ENCODE data around the gene PRELP. TPM values are rescaled to one million over a fixed set of nuclear protein-coding genes. Genes with fewer than 3 reads are reported as not detected.

The PRELP gene
- 2.2 TPM for polyA plus RNA-seq (2013, experiment 1 of 2)
- polyA plus RNA-seq (2013, experiment 2 of 2), result 2.1 TPM

GRCh38 chr1:203475012-203475981 is at the start of gene PRELP:
Gene PRELP (plus strand): TSS chr1:203475806. CDS start chr1:203483185, 7,379 bp downstream.
- H4K91ac ChIP-seq (ENCODE audit: low read length), result no peak within 1 kb of the TSS
- H3K4me3 ChIP-seq (ENCODE audit: insufficient read depth in 1 of 2, low read depth in 1 of 2, low read length in 2 of 2), result peak within 1 kb of the TSS in 1 of 2 experiments; percentile 70
- H2BK12ac ChIP-seq (ENCODE audit: low read length in 2 of 2), result peak within 1 kb of the TSS in 1 of 2 experiments; percentile 59
- H2BK15ac ChIP-seq (ENCODE audit: low read depth, poor library complexity, severe bottlenecking), result no peak within 1 kb of the TSS
- H3K14ac ChIP-seq (ENCODE audit: low read length in 2 of 2), result peak within 1 kb of the TSS in 1 of 2 experiments; percentile 4
- no peak within 1 kb of the TSS for H3K4ac ChIP-seq (ENCODE audit: low read depth in 1 of 2, low read length in 2 of 2)
- peaks cover under 1% of the 10 kb centered on the region for H3K4me1 ChIP-seq (ENCODE audit: control insufficient read depth, insufficient read depth, low read depth, low read length)
- H3K9ac ChIP-seq (ENCODE audit: low read length), result peak within 1 kb of the TSS; percentile 76
- peaks cover 0 to 69% of the 10 kb centered on the region in 2 experiments for H3K27me3 ChIP-seq (ENCODE audit: control insufficient read depth in 1 of 2, insufficient read depth in 1 of 2, low read length in 2 of 2)
- H3K27ac ChIP-seq (ENCODE audit: low read length, poor library complexity, severe bottlenecking), result no peak within 1 kb of the TSS
- no peaks in the 10 kb centered on the region for H3K36me3 ChIP-seq (ENCODE audit: control insufficient read depth in 1 of 2, insufficient read depth in 2 of 2, low read depth in 1 of 2, low read length in 2 of 2)
- no peak within 1 kb of the TSS for H3K23ac ChIP-seq (ENCODE audit: low read length in 2 of 2)
- H2BK120ac ChIP-seq (ENCODE audit: low read depth, low read length), result no peak within 1 kb of the TSS
- no peak within 1 kb of the TSS for H2BK5ac ChIP-seq (ENCODE audit: low read depth, low read length, poor library complexity, severe bottlenecking)
- no peak within 1 kb of the TSS for H2AK5ac ChIP-seq (ENCODE audit: low read length, severe bottlenecking)
- peak within 1 kb of the TSS in 1 of 2 experiments; percentile 25 for H3K18ac ChIP-seq (ENCODE audit: low read depth in 1 of 2, low read length in 2 of 2)
- H2AFZ ChIP-seq (ENCODE audit: low read depth, low read length), result peak within 1 kb of the TSS; percentile 33
- H3K79me1 ChIP-seq (replicated peaks; ENCODE audit: low read length, poor library complexity, severe bottlenecking), result no peaks in the 10 kb centered on the region
- H3K9me3 ChIP-seq (ENCODE audit: control insufficient read depth, low read length), result no peaks in the 10 kb centered on the region
- no peak for DNase-seq
- no peak within 1 kb of the TSS for H3K4me2 ChIP-seq (ENCODE audit: low read length, poor library complexity, severe bottlenecking)
- peak within 1 kb of the TSS; percentile 68 for H4K8ac ChIP-seq (ENCODE audit: low read length)
- WGBS, result 19% methylated on average over 7 of the region's 8 CpGs

- Histone ChIP-seq H3K36me3 (ENCODE audit: control insufficient read depth in 1 of 2, insufficient read depth in 2 of 2, low read depth in 1 of 2, low read length in 2 of 2) (no peaks in the 10 kb centered on the region), H3K4ac (ENCODE audit: low read depth in 1 of 2, low read length in 2 of 2) (peak overlapping the region in 1 of 2 experiments; percentile 15), H2BK12ac (ENCODE audit: low read length in 2 of 2) (peak overlapping the region; percentile 32 to 64), H3K4me2 (ENCODE audit: low read length, poor library complexity, severe bottlenecking) (no peak overlapping the region), H3K79me1 (replicated peaks; ENCODE audit: low read length, poor library complexity, severe bottlenecking) (no peaks in the 10 kb centered on the region), H3K27ac (ENCODE audit: low read length, poor library complexity, severe bottlenecking) (no peak overlapping the region), H3K9ac (ENCODE audit: low read length) (no peak overlapping the region), H3K27me3 (ENCODE audit: control insufficient read depth in 1 of 2, insufficient read depth in 1 of 2, low read length in 2 of 2) (peaks cover 43 to 72% of the 10 kb centered on the region in 2 experiments), H3K18ac (ENCODE audit: low read depth in 1 of 2, low read length in 2 of 2) (peak overlapping the region in 1 of 2 experiments; percentile 41), H3K14ac (ENCODE audit: low read length in 2 of 2) (no peak overlapping the region), H2BK120ac (ENCODE audit: low read depth, low read length) (peak overlapping the region; percentile 71), H4K91ac (ENCODE audit: low read length) (no peak overlapping the region), H2AK5ac (ENCODE audit: low read length, severe bottlenecking) (no peak overlapping the region), H3K9me3 (ENCODE audit: control insufficient read depth, low read length) (no peaks in the 10 kb centered on the region), H3K4me1 (ENCODE audit: control insufficient read depth, insufficient read depth, low read depth, low read length) (no peaks in the 10 kb centered on the region), H3K4me3 (ENCODE audit: insufficient read depth in 1 of 2, low read depth in 1 of 2, low read length in 2 of 2) (no peak overlapping the region), H2BK15ac (ENCODE audit: low read depth, poor library complexity, severe bottlenecking) (no peak overlapping the region), H3K23ac (ENCODE audit: low read length in 2 of 2) (no peak overlapping the region), H2BK5ac (ENCODE audit: low read depth, low read length, poor library complexity, severe bottlenecking) (no peak overlapping the region), H2AFZ (ENCODE audit: low read depth, low read length) (no peak overlapping the region), H4K8ac (ENCODE audit: low read length) (peak overlapping the region; percentile 45)
- 40% methylated on average over 4 of the region's 5 CpGs for WGBS
- DNase-seq, result peak; percentile 38
These were observed 49.2 kb upstream of the PRELP start for GRCh38 chr1:203426366-203426765.

DNA sequence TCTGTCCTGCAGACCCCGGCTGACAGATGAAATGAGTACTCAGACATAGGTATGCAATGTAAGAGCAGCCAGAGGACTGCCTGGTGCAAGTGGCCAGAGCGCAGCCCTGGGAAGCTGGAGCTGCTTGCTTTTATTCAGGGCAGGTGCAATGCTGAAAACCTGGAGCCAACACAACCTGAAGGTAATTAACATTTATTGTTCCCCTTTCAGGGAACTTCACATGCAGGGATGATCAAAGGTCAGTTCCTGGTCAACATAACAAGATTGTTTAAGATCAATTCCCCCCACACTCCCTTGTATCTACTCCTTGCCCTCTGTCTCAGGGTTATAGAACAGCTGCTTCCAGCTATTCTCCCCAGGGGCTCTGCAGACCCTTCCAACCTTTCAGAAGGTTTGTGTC is 48.7 kb upstream of the PRELP start:
- no peaks in the 10 kb centered on the region for H3K36me3 ChIP-seq (ENCODE audit: control insufficient read depth in 1 of 2, insufficient read depth in 2 of 2, low read depth in 1 of 2, low read length in 2 of 2)
- H3K4me1 ChIP-seq (ENCODE audit: control insufficient read depth, insufficient read depth, low read depth, low read length), result no peaks in the 10 kb centered on the region
- no peak overlapping the region for H3K4ac ChIP-seq (ENCODE audit: low read depth in 1 of 2, low read length in 2 of 2)
- no peak overlapping the region for H3K23ac ChIP-seq (ENCODE audit: low read length in 2 of 2)
- no peak overlapping the region for H4K91ac ChIP-seq (ENCODE audit: low read length)
- 98% methylated on average over 2 of the region's 2 CpGs for WGBS
- peak overlapping the region in 1 of 2 experiments; percentile 66 for H2BK12ac ChIP-seq (ENCODE audit: low read length in 2 of 2)
- no peak overlapping the region for H2BK15ac ChIP-seq (ENCODE audit: low read depth, poor library complexity, severe bottlenecking)
- H3K9ac ChIP-seq (ENCODE audit: low read length), result no peak overlapping the region
- no peak for DNase-seq
- no peak overlapping the region for H3K4me3 ChIP-seq (ENCODE audit: insufficient read depth in 1 of 2, low read depth in 1 of 2, low read length in 2 of 2)
- H3K27me3 ChIP-seq (ENCODE audit: control insufficient read depth in 1 of 2, insufficient read depth in 1 of 2, low read length in 2 of 2), result peaks cover 45 to 74% of the 10 kb centered on the region in 2 experiments
- H4K8ac ChIP-seq (ENCODE audit: low read length), result no peak overlapping the region
- no peaks in the 10 kb centered on the region for H3K79me1 ChIP-seq (replicated peaks; ENCODE audit: low read length, poor library complexity, severe bottlenecking)
- no peak overlapping the region for H2AFZ ChIP-seq (ENCODE audit: low read depth, low read length)
- H3K18ac ChIP-seq (ENCODE audit: low read depth in 1 of 2, low read length in 2 of 2), result no peak overlapping the region
- no peak overlapping the region for H2BK120ac ChIP-seq (ENCODE audit: low read depth, low read length)
- H3K4me2 ChIP-seq (ENCODE audit: low read length, poor library complexity, severe bottlenecking), result no peak overlapping the region
- no peak overlapping the region for H2BK5ac ChIP-seq (ENCODE audit: low read depth, low read length, poor library complexity, severe bottlenecking)
- no peak overlapping the region for H2AK5ac ChIP-seq (ENCODE audit: low read length, severe bottlenecking)
- H3K9me3 ChIP-seq (ENCODE audit: control insufficient read depth, low read length), result no peaks in the 10 kb centered on the region
- H3K27ac ChIP-seq (ENCODE audit: low read length, poor library complexity, severe bottlenecking), result no peak overlapping the region
- H3K14ac ChIP-seq (ENCODE audit: low read length in 2 of 2), result no peak overlapping the region

DNA sequence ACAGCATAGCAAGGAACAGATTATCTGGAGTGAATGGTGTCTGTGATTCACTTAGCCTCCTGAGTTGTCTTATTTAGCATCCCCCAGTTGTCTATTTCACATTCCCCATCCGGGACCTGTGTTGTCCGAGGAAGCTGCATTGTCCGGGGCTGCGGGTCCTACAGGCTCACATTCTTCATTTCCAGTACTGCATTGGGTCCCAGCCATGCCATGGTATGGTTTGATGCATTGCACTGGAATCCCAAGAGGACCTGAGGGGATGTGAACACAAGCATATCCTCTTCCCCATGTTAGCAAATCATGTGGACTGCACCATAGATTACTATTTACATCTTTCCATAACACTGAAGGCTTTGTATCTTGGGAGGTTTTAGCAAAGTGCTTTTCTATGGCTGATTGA is 48.2 kb upstream of the PRELP start:
- H2AFZ ChIP-seq (ENCODE audit: low read depth, low read length), result no peak overlapping the region
- no peaks in the 10 kb centered on the region for H3K36me3 ChIP-seq (ENCODE audit: control insufficient read depth in 1 of 2, insufficient read depth in 2 of 2, low read depth in 1 of 2, low read length in 2 of 2)
- no peak overlapping the region for H4K91ac ChIP-seq (ENCODE audit: low read length)
- 86% methylated on average over 4 of the region's 4 CpGs for WGBS
- no peak overlapping the region for H3K27ac ChIP-seq (ENCODE audit: low read length, poor library complexity, severe bottlenecking)
- no peak overlapping the region for H3K4me2 ChIP-seq (ENCODE audit: low read length, poor library complexity, severe bottlenecking)
- no peak overlapping the region for H3K23ac ChIP-seq (ENCODE audit: low read length in 2 of 2)
- H3K4me3 ChIP-seq (ENCODE audit: insufficient read depth in 1 of 2, low read depth in 1 of 2, low read length in 2 of 2), result no peak overlapping the region
- H3K27me3 ChIP-seq (ENCODE audit: control insufficient read depth in 1 of 2, insufficient read depth in 1 of 2, low read length in 2 of 2), result peaks cover 50 to 73% of the 10 kb centered on the region in 2 experiments
- no peak overlapping the region for H3K18ac ChIP-seq (ENCODE audit: low read depth in 1 of 2, low read length in 2 of 2)
- H3K14ac ChIP-seq (ENCODE audit: low read length in 2 of 2), result no peak overlapping the region
- no peak overlapping the region for H2BK15ac ChIP-seq (ENCODE audit: low read depth, poor library complexity, severe bottlenecking)
- no peaks in the 10 kb centered on the region for H3K9me3 ChIP-seq (ENCODE audit: control insufficient read depth, low read length)
- H2BK12ac ChIP-seq (ENCODE audit: low read length in 2 of 2), result no peak overlapping the region
- H2BK5ac ChIP-seq (ENCODE audit: low read depth, low read length, poor library complexity, severe bottlenecking), result no peak overlapping the region
- H3K79me1 ChIP-seq (replicated peaks; ENCODE audit: low read length, poor library complexity, severe bottlenecking), result no peaks in the 10 kb centered on the region
- no peak for DNase-seq
- no peak overlapping the region for H4K8ac ChIP-seq (ENCODE audit: low read length)
- H3K9ac ChIP-seq (ENCODE audit: low read length), result no peak overlapping the region
- H3K4me1 ChIP-seq (ENCODE audit: control insufficient read depth, insufficient read depth, low read depth, low read length), result no peaks in the 10 kb centered on the region
- H2AK5ac ChIP-seq (ENCODE audit: low read length, severe bottlenecking), result no peak overlapping the region
- H3K4ac ChIP-seq (ENCODE audit: low read depth in 1 of 2, low read length in 2 of 2), result no peak overlapping the region
- H2BK120ac ChIP-seq (ENCODE audit: low read depth, low read length), result no peak overlapping the region
